Measurements from ENCODE around the gene B4GALNT4.
"Not testable (repeated sequence)": the region's sequence is repeated elsewhere in the genome, so short reads cannot be mapped to it uniquely, and the experiment has no call there.

The B4GALNT4 gene

DNA sequence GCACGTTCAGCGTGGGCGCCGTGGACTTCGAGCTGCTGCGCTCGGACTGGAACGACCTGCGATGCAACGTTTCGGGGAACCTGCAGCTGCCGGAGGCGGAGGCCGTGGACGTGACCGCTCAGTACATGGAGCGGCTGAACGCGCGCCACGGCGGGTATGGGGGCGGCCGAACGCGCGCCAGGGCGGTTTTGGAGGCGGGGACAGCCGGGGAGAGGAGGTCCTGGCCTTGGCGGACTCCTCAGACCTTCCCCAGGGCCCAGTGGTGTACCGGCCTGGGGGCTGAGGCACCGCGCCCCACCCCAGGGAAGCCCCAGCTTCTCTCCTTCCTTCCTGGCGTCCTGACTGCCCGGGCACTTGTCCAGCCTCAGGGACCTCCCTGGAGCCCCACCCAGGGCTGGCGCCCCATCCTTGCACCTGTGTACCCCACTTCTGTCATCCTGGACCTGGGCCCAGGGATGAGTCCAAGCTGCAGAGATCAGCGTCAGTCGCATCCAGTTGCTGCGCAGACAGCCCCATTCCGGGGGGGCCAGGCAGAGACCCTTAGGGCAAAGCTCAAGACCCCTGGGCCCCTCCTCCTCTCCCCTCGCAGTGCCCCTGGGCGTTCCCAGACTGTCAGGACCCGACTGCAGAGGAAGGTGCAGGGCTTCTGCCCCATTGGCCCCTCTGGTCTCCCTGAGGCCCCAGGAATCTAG is 8.0 kb downstream of the B4GALNT4 start:
- DNase-seq: no peak

DNA sequence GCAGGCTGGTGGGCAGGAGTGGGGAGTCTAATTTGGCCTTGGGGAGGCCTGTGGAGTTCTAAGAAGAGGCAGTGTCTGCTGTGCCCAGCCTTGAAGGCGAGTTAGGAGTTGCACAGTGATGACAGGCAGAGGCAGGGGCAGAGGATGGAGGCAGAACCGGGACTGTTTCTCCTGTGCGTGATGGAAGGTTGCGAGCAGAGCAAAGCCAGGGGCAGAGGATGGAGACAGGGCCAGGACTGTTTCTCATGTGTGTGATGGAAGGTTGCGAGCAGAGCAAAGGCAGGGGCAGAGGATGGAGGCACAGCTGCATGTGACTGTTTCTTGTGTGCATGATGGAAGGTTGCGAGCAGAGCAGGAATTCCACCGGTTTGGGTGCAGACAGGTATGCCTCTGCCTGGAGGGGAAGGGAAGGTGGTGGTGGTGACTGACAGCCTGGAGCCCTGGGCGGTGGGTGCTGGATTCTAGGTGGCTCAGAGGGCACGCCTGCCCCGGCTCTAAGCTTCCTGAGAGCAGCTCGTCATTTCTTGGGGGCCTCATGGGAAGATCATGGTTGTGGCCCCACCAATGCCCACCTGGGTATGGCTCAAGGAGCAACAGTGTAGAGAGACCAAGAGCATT is 8.7 kb downstream of the B4GALNT4 start:
- DNase-seq: no peak

DNA sequence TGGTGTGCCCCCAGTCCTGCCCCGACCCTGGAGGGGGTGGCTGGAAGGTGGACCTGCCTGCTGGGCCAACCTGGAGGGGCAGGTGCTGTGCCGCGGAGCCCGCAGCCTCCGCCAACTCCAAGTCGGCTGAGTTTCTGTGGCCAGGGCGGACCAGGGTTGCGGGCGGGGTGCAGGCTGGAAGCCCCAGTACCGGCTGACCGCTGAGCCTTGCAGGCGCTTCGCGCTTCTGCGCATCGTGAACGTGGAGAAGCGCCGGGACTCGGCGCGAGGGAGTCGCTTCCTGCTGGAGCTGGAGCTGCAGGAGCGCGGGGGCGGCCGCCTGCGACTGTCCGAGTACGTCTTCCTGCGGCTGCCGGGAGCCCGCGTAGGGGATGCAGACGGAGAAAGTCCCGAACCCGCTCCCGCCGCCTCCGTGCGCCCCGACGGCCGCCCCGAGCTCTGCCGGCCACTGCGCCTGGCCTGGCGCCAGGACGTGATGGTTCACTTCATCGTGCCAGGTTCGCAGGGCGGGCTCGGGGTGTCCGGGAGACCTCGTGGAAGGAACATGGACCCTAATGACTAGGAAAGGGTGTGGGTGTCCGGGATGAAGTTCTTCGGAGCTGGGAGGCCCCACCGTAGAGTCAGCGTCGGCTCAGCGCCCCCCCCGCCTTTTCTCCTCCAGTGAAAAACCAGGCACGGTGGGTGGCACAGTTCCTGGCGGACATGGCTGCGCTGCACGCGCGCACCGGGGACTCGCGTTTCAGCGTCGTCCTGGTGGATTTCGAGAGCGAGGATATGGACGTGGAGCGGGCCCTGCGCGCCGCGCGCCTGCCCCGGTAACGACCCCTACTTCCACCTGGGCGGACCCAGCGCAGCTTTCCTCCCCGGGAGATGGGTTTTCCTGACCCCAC is 10.2 kb downstream of the B4GALNT4 start:
- no peak for DNase-seq

DNA sequence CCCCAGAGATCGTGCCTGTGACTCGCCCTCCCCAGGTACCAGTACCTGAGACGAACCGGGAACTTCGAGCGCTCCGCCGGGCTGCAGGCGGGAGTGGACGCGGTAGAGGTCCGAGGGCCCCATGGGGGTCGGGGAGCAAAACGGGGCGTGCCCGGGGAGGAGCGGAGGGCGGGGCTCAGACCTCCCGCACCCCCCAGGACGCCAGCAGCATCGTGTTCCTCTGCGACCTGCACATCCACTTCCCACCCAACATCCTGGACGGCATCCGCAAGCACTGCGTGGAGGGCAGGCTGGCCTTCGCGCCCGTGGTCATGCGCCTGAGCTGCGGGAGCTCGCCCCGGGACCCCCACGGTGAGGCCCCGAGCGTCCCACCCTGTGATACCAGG is 10.8 kb downstream of the B4GALNT4 start:
- no peak for DNase-seq

DNA sequence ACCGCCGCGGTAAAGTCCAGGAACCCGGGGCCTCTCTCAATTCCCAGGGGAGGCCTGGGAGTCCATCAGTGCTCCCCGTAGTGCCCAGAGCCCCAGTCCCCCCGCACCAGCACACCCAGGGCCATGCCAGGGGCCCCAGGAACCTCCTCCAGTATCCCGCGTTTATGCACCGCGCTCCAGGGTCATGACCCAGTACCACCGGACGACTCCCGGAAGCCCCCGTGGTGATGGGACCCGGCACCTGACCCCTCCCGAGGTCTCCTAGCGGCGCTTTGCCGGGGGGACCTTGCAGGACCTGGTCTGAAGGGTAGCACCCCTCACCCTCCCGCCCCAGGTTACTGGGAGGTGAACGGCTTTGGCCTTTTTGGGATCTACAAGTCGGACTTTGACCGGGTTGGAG is 11.2 kb downstream of the B4GALNT4 start:
- DNase-seq: no peak

DNA sequence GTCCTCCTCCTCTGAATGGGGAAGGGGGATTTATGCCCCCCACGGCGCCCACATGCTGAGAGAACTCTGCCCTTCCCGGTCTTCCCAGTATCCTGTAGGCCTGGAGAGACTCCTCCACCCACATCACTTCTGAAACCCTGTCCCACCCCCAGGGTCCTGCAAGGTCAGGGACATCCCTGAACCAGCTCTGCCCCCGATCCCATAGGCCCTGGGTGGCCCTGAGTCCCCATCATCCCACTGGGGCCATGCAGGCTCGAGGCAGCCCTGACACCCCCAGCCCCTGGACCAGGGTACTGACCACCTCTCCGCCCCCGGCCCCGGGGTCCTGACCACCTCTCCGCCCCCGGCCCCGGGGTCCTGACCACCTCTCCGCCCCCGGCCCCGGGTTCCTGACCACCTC is 11.7 kb downstream of the B4GALNT4 start:
- no peak for DNase-seq

DNA sequence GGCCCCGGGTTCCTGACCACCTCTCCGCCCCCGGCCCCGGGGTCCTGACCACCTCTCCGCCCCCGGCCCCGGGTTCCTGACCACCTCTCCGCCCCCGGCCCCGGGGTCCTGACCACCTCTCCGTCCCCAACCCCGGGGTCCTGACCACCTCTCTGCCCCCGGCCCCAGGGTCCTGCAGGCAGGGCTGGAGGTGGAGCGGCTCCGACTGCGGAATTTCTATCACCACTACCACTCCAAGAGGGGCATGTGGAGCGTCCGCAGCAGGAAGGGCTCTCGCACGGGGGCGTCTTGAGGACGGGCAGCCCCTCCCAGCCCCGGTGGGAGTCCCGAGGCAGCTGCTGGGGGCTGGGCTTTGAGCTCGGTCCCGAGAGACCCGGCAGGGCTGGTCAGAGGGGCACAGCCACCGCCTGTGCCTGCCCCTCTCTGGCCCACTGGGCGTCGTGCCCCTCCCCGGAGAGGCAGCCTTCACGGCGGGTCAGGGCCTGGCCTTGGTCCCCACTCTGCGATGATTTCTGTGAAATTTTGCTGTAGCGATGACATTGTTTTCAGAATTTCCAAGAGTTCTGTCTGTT is 12.3 kb downstream of the B4GALNT4 start:
- DNase-seq: no peak

DNA sequence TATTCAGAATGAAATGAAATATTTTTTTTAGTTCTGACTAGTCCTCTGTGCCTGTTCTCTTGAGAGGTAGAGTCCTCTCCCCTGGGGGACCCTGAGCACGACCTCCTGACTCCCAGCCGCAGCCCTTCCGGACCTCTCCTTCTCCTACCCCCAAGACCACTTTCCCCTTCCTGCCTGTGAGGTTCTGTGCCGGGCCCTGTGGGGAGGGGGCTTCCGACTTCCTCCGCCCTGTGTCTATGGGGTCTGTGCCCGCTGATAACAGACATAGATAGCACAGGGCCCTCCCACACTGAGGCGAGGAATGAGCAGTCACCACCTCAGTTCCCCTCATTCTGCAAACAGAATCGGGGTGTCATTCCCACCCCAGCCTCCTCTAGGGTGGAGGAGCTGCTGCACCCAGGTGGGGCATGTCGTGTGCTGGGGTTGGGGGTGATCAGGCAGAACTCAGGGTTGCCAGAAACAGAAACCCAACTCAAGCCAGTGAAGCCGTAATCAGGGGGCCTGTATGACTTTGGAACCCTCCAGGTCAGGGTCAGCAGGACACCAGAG is 12.9 kb downstream of the B4GALNT4 start:
- no peak for DNase-seq

DNA sequence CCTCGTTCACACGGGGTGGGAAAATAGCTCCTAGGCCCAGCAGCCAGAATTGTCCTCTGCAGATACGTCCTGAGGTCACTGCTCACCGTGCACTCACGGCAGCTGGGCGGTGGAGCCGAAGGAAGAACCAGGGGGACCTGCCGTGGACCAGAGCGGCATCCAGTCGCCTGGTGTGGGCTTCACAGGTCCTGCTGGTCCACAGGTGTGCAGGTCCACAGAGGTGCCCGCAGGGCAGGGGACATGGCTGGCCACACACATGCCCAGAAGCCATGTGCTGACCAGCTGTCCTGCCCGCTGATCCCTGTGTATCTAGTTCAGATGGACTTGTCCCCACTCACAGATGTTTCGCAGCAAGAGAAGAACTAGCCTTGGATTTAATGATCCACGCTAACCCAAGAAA is 14.1 kb downstream of the B4GALNT4 start:
- DNase-seq: no peak

DNA sequence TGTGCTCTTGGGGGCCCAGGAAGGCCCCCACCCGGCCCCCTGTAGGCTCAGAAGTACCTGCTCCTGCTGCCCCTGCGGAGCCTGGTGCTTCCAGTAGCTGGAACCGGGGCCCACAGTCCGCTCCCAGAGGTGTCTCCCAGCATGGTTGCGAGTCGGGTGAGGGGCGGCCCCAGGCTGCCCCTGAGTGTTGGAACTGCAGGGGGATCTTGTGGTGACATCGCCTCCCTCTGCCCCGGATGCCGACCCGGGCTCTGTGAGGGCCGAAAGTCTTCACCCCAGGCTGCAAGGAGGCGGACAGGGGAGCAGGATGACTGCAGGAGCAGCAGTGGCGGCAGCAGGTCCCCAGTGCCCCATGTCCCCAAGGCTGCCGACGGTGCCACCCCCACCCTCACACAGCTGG is 15.2 kb downstream of the B4GALNT4 start:
- DNase-seq: no peak

DNA sequence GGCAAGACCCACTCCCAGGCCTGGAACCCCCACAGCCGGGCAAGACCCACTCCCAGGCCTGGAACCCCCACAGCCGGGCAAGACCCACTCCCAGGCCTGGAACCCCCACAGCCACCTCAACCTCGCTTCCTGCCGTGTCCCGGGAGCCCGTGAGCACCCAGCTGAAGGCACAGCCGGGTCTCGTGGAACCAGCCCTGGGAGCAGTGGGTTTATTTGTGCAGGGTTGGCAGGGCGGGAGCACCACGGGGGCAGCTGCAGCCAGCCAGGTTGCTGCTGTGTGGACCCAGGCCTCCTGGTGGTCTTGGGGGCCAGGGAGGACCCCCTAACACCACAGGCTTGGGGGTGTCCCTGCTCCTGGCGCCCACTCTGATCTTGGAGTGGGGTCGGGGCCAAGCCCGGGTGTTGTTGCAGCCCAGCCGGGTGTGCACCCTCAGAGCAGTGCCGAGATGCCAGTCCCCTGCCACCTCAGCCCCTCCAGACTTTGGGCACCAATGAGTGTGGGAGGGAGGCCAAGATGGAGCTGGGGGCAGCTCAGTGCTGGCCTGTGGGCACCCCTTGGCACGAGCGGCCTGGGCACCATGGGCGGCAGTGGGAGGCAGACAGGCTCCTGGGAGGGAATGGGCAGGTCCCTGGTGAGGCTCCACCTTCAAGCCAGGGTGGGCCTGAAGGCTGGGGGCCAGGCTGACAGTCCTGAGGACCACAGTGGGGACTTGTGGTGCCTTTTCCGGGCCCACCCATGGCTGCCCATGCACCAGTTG is 16.5 kb downstream of the B4GALNT4 start:
- no peak for DNase-seq

DNA sequence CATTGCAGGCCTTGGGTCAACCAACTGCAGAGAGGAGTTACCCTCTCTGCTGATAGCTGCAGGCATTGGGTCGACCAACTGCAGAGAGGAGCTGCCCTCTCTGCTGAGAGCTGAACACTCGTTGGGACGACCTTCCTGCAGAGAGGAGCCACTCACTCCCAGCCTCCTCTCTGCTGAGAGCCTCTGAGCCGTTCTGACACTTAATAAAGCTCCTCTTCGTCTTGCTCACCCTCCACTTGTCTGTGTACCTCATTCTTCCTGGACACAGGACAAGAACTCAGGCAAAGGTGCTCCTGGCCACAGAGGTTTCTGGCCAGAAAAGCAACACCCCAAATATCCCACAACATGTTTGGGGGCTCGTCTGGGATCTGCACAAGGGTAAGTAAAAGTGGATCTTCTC is 17.2 kb downstream of the B4GALNT4 start:
- no peak for DNase-seq

DNA sequence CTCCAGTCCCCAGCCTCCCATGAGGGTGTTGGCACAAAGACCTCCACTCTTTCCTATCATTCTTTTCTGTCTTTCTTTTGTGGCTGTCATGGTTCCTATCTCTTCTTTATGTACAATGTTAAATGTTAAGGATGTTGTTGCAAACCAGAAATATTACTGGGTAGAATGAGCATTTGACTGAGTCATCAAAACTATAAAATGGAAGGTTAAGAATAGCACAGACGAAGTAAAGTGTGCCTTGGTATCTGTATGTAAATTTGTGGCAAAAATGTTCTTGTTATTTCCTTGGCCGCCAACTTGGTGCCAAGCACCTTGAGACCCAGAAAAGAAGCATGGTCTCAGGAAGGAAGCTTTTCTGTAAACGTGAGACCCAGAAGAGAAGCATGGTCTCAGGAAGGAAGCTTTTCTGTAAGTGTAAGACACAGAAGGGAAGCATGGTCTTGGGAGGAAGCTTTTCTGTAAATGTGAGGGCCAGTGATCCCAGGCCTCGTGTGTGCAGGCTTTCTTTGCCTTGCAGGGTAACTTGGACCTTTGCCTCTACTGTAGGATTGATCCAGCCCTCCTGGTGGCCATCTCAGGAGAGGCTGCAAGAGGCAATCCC is 18.0 kb downstream of the B4GALNT4 start:
- no peak for DNase-seq

DNA sequence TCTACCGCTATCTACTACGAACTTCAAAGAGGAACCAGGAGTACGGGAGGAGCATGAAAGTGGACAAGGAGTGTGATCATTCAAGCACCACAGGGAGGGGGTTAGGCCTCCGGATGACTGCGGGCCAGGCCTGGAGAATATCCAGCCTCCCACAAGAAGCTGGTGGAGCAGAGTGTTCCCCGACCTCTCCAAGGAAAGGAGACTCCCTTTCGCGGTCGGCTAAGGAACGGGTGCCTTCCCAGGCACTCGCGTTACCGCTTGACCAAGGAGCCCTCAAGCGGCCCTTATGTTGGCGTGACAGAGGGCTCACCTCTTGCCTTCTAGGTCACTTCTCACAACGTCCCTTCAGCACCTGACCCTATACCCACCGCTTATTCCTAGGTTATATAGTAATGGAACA is 20.1 kb downstream of the B4GALNT4 start:
- DNase-seq: not testable (repeated sequence)

DNA sequence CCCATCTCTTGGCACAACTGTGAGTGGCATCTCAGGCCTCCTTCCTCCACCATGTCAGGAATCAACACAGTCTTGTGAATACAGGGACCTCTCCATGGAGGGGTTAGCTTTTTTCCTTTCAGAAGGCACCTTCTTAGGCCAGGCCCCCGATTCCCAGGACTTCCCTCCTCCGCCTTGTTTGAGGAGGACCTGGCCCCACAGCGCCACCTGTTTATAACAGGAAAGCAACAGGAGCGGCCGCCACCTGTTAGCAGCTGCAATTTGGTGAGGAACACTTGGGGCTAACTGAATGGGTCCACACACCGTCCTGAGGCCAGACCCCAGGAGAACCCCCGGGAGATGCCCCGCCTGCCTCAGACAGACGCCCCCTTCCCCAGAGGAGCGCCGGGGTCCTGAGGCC is 20.9 kb downstream of the B4GALNT4 start:
- DNase-seq: no peak

DNA sequence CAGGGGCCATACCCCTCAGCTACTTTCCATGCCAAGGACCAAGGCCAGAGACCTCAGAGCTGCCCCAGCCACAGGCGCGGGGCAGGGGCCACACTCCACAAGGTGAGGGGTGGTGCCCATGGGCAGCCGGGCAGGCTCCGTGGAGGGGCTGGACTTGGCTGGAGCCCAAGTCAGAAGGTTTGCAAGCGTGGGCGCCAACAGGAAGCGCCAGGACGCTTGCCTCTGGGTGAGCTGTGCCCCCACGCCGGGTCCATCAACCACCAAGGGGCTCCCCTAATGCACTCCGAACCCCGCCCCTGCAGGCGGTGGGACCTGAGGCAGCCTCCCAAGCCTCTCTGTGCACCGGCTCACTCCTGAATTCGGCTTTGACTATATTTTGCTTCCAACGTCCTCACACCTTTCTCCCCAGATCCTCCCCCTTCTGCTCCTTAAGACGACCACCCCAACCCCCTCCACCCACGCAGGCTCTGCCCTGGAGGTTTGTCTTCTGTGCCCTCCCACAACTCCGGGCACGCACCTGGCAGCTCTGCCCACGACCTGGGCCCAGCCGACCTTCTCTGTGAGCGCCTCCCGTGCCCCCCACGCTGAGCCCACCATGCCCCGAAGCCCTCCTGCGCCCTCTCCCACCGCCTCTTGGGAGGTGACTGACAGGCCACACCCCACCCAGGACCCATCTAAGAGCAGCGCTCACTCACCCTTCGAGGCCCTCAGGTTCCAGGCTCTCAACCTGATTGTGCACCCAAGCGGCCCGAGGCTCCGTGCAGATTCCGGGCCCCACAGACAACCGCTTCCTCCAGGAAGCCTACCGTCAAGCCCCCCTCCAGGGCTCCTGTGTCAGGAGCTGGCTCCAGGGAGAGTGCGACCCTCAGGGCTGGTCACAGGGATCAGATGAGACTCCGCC is 22.1 kb downstream of the B4GALNT4 start:
- no peak for DNase-seq

DNA sequence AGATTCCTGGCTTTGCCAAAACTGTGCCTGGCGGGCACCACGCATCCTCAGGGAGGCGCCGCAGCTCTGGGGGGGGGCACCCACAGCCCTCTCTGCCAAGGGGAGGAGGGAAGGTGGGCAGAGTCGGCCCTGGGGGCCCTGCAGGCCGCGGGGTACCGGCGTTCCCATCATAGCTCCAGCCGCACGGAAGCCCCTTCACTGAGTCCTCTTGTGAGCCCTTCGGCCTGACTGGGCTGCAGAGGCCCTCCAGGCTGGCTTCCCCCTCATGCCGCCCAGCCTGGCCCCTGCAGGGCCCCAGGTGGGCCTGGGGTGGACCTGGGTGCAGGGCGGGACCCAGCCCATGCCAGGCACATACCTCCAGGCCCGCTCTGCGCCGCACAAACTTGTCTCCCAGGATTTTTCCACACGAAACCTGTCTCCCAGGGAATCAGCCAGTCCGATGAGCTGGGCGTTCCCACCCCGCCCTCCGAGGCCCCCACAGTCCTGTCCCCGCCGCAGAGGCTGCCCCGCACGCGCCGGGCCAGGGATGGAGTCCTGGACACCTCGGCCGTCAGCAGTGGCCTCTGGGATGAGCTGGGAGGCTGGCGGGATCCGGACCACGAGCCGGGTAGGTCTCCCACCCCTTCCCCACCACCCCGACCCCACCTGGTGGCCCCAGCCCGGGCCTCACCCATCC is 22.9 kb downstream of the B4GALNT4 start:
- no peak for DNase-seq

DNA sequence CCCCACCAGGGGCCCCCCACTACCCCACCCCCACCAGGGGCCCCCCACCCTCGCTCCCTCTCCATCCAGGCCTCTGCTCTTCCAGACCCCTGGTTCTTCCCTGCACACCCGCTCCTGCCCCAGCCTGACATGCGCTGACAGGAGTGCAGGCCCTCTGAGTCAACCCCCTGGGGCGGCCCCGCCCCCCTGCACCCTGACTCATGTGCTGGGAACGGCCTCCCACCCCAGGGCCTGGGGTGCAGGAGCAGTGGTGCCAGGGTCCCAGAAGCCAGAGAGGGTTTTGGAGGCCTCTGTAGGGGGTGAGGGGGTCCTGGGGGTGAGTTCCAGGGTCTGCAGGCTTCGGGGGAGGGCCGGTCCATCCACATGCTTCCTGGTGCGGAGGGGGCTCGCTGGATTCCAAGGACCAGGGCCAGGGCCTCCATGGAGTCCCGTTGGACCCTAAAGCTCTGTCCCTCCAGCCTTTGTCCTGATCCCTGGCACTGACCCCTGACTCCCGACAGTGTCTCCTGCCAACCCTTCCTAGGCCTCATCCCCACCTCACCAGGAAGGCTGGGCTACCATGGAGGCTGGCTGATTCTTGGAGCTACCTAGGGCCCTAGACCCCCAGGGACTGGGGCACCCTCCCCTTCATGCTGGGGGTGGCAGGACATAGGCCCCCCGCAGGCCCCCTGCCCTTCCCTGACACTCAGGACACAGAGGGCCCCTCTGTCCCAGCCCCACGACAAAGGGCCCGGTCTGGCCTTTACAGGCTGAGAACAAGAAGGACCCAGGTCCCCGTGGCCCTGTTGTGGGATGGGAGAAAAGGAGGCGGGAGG is 24.1 kb downstream of the B4GALNT4 start:
- no peak for DNase-seq

DNA sequence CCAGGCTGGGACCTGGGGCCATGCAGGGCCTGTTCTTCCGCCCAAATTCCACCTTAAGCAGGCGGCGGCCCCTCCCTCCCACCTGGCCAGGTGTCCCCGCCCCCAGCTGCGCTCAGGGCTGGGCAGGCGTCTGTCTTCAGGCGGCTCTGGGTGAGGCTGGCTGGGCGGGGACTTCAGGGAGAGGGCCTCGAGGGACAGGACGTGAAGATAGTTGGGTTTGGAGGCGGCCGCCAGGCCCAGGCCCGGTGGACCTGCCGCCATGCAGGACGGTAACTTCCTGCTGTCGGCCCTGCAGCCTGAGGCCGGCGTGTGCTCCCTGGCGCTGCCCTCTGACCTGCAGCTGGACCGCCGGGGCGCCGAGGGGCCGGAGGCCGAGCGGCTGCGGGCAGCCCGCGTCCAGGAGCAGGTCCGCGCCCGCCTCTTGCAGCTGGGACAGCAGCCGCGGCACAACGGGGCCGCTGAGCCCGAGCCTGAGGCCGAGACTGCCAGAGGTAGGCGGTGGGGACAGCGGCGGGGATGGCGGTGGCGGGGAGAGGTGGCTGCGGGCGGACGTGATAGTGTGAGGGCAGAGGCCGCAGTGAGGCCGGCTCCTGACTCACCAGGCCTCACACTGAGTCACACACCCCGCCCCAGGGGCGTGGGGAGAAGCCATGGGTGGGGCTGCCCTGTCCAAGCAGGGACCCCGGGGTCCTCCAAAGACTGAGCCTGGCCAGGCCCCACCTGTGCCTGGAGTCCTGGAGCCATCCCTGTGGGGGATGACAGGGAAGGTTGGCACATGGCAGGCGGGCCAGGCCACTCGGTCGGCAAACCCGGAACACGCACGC is 24.9 kb downstream of the B4GALNT4 start, which contains the start of gene PKP3:
Gene PKP3, plus strand, starts transcription at position 176 of the 824 bp plus-strand sequence. Its CDS starts 84 bp downstream, at position 260.
- no peak for DNase-seq
